ENCODE results near the gene DACT2. TPM values are rescaled to one million over a fixed set of nuclear protein-coding genes. Genes with fewer than 3 reads are reported as not detected.

Gene DACT2
- total RNA-seq, 1 donor from 2014 or later, result 2.5 TPM

GRCh38 chr6:168307015-168307694 is 12.4 kb downstream of the DACT2 start:
- Histone ChIP-seq H3K9me3 (no peaks in the 10 kb centered on the region), H3K4me1 (no peaks in the 10 kb centered on the region), H3K4me3 (no peak overlapping the region), H3K36me3 (no peaks in the 10 kb centered on the region), H3K27me3 (no peaks in the 10 kb centered on the region), H3K27ac (no peak overlapping the region)
- no peak for ATAC-seq
- intact Hi-C loops (cut with DNase I), result no loop called here
- DNase-seq, result no peak
- TF ChIP-seq, protein P1, sequence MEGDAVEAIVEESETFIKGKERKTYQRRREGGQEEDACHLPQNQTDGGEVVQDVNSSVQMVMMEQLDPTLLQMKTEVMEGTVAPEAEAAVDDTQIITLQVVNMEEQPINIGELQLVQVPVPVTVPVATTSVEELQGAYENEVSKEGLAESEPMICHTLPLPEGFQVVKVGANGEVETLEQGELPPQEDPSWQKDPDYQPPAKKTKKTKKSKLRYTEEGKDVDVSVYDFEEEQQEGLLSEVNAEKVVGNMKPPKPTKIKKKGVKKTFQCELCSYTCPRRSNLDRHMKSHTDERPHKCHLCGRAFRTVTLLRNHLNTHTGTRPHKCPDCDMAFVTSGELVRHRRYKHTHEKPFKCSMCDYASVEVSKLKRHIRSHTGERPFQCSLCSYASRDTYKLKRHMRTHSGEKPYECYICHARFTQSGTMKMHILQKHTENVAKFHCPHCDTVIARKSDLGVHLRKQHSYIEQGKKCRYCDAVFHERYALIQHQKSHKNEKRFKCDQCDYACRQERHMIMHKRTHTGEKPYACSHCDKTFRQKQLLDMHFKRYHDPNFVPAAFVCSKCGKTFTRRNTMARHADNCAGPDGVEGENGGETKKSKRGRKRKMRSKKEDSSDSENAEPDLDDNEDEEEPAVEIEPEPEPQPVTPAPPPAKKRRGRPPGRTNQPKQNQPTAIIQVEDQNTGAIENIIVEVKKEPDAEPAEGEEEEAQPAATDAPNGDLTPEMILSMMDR (IDR thresholded peaks at IDR 0.05), result no peak

DNA sequence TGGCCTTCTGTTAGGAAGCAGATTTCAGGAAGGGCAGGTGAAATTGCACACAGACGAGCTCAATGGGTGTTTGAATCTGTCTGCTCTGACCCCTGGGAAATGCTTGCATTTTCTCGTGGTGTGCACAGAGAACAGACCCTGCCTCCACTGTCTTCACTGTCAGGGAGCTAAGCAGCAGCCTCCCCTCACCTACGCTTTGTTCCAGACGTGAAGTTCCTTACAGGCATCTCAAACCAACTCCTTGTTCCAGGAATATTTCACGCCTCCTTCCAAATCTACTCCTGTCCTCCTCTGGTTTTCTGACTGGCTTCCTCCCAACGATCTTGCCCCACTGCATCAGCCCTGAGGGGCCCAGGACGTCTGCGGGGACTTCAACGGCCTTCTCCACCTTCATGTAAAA is 13.7 kb downstream of the DACT2 start:
- intact Hi-C loops (cut with DNase I), result no loop called here
- no peaks in the 10 kb centered on the region for H3K9me3 ChIP-seq
- H3K27me3 ChIP-seq, result no peaks in the 10 kb centered on the region
- H3K27ac ChIP-seq, result no peak overlapping the region
- TF ChIP-seq, protein P1 (IDR thresholded peaks at IDR 0.05), result no peak
- ATAC-seq, result no peak
- no peaks in the 10 kb centered on the region for H3K4me1 ChIP-seq
- no peak for DNase-seq
- no peak overlapping the region for H3K4me3 ChIP-seq
- no peaks in the 10 kb centered on the region for H3K36me3 ChIP-seq

- no peak for DNase-seq
- Histone ChIP-seq H3K27me3 (no peaks in the 10 kb centered on the region), H3K4me1 (no peaks in the 10 kb centered on the region), H3K36me3 (no peaks in the 10 kb centered on the region), H3K4me3 (no peak overlapping the region), H3K9me3 (no peaks in the 10 kb centered on the region), H3K27ac (no peak overlapping the region)
- intact Hi-C loops (cut with DNase I), result no loop called here
- peak; percentile 24 for ATAC-seq
- TF ChIP-seq, protein P1 (IDR thresholded peaks at IDR 0.05), result no peak
Measured at GRCh38 chr6:168305096-168305749, 14.4 kb downstream of the DACT2 start.

- Histone ChIP-seq H3K9me3 (no peaks in the 10 kb centered on the region), H3K4me1 (no peaks in the 10 kb centered on the region), H3K27ac (no peak overlapping the region), H3K4me3 (no peak overlapping the region), H3K27me3 (no peaks in the 10 kb centered on the region), H3K36me3 (no peaks in the 10 kb centered on the region)
- DNase-seq, result no peak
- intact Hi-C loops (cut with DNase I), result no loop called here
- no peak for ATAC-seq
- TF ChIP-seq, protein P1 (IDR thresholded peaks at IDR 0.05), result no peak
Measured at GRCh38 chr6:168304752-168305015, 14.9 kb downstream of the DACT2 start.

DNA sequence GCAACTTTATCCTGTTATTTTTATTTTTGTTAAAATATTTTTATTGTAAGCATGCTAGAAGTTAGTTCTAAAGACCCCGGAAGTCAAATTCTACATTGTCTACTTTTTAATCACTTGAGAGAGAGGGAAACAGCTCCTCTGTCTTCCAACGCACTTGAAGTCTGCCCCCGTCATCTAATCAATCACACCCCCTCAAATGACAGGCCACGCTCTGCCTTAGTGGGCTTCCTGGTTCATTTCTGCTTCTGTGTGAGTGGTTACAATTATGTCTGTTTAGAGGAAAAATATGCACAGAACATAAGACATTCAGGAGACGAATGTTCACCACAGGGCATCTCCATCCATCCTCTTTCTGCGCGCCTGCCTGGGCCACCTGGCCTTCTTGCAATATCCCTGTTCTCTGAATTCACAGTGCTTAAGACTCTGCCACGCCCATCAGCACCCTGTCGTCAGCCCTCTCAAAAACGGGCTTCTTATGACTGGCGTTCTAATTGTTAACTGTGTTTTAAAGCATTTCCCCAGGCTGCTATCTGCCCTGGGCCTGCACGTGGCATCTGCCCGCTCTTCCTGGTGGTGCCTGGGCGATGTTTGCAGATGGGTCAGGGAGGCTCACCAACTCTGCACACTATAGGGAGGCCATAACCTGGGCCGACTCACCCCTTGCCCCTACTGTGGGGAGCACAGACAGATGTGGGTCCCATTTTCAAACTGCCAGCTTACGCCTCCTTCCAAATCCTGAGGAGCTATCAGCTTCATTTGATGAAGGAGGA is 15.4 kb downstream of the DACT2 start:
- H3K9me3 ChIP-seq, result no peaks in the 10 kb centered on the region
- H3K36me3 ChIP-seq, result no peaks in the 10 kb centered on the region
- ATAC-seq, result no peak
- H3K4me1 ChIP-seq, result no peaks in the 10 kb centered on the region
- no peak overlapping the region for H3K4me3 ChIP-seq
- DNase-seq, result no peak
- H3K27me3 ChIP-seq, result no peaks in the 10 kb centered on the region
- TF ChIP-seq, protein P1 (IDR thresholded peaks at IDR 0.05), result no peak
- H3K27ac ChIP-seq, result no peak overlapping the region
- intact Hi-C loops (cut with DNase I), result no loop called here

All from upper lobe of right lung (tissue), 1 donor.